ENCODE measurements around the gene ADAMTS13.

Gene ADAMTS13

DNA sequence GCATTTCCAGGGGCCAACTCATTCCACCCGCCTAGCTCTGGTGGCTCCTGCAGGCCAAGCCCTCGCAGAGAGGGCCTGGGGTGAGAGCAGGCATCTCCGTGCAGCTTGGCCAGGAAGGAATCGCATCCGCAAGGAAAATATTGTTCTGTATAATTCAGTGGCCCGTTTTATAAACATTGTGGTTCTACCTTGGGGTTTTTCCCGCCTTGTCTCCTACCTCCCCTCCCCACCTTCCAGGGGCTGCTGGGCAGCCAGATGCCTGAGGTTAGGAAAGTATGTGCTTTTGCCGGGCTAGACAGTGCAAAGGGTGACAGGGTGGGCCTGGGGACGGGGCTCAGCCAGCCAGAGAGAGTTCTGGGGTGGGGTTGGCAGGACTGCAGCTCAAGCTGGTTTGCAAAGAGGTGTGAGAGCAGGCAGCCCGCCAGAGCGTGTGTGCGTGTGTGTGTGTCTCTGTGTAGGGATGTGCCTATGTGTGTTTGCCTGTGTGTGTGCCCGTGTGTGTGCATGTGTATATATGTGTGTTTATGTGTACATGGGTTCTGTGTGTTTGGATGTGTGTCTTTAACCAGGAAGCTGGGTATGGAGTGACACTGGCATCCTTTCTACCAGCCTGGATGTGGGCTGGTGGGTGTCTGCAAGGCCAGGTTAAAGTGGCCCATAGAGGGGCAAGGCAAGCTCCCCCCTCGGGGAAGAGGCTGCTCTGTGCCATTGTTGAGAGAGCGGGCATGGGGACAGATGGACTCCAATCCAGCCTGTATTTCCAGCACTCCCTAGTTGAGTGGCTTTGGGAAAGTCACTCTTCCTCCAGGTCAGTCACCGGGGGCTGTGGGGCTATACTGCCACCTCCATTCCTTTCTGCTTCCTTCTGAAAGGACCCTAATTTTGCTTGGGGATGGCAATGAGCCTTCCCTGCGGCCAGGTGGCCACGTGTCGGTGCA is 67.4 kb downstream of the ADAMTS13 start:
- H3K27ac ChIP-seq, result no peak overlapping the region
- TF ChIP-seq CTCF (IDR thresholded peaks at IDR 0.05) (no peak), ZFX (IDR thresholded peaks at IDR 0.05; ENCODE audit: borderline replicate concordance) (no peak)

GRCh38 chr9:133490201-133490681 is 68.1 kb downstream of the ADAMTS13 start:
- no peak overlapping the region for H3K27ac ChIP-seq
- TF ChIP-seq ZFX (IDR thresholded peaks at IDR 0.05; ENCODE audit: borderline replicate concordance), result no peak
- no peak for TF ChIP-seq CTCF (IDR thresholded peaks at IDR 0.05)

- no peak overlapping the region for H3K27ac ChIP-seq
- TF ChIP-seq ZFX (IDR thresholded peaks at IDR 0.05; ENCODE audit: borderline replicate concordance) (no peak), CTCF (IDR thresholded peaks at IDR 0.05) (no peak)
These were observed 68.9 kb downstream of the ADAMTS13 start for GRCh38 chr9:133490865-133491655.

DNA sequence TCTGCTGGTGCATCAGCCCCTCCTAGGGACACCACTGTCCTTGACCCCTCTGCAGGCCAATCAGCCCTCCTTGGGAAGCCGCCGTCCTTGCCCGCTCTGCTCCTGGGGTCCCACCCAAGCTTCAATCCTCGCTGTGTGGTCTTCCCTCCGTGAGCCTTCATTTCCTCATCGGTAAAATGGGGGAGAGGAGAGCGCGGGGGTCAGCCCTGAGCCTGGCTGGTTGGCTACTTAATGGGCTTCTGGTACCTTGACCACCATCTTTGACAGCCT is 69.4 kb downstream of the ADAMTS13 start:
- no peak overlapping the region for H3K27ac ChIP-seq
- TF ChIP-seq CTCF (IDR thresholded peaks at IDR 0.05) (no peak), ZFX (IDR thresholded peaks at IDR 0.05; ENCODE audit: borderline replicate concordance) (no peak)

- TF ChIP-seq ZFX (IDR thresholded peaks at IDR 0.05; ENCODE audit: borderline replicate concordance) (no peak), CTCF (IDR thresholded peaks at IDR 0.05) (no peak)
These were observed 70.2 kb downstream of the ADAMTS13 start for GRCh38 chr9:133492061-133493021.

DNA sequence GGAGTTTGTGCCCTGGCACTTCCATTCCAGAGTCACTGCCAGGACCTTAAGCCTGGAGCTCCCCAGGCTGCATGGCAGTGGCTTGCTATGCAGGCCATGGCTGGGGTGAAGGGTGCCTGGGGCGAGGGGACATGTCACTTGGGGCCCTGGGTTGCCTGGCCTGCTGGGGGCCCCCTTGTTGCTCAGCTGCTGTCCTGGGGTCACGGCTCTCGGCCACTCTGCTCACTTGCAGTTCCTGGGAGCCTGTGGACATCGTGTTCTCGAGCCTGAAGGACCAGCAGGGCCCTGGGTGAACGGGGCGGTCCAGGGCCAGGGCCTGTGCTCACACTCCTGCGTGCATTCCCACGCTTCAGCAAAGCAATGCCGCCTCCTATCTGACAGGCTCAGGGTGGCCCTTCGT is 71.3 kb downstream of the ADAMTS13 start:
- TF ChIP-seq CTCF (IDR thresholded peaks at IDR 0.05) (no peak), ZFX (IDR thresholded peaks at IDR 0.05; ENCODE audit: borderline replicate concordance) (no peak)
- no peak overlapping the region for H3K27ac ChIP-seq

More at GRCh38 chr9:133492061-133493021, 70.2 kb downstream of the ADAMTS13 start:
- no peak overlapping the region for H3K27ac ChIP-seq

Measured in 22Rv1 (cell line).